WTC11 (cell line): Measurements from ENCODE around the gene CRELD1. TPM values are rescaled to one million over a fixed set of nuclear protein-coding genes. Genes with fewer than 3 reads are reported as not detected.
"Not testable (repeated sequence)": the region's sequence is repeated elsewhere in the genome, so short reads cannot be mapped to it uniquely, and the experiment has no call there.

ENCODE experiments used
- ATAC-seq: fragments of 200-7000 bp; cut with Tn5 transposase; 2 replicates; pipeline ENCODE4 v1.10.0; 2021; ENCODE audit warnings: mild to moderate bottlenecking, moderate library complexity
- CTCF ChIA-PET: fragments of 300-600 bp; sonication (Branson Sonifier 250); formaldehyde crosslinking; loops from one replicate; lab custom pipeline; 2021; ENCODE audit warnings: antibody characterized with exemption; lab: Charles Lee
- POLR2A ChIA-PET: fragments of 350-600 bp; sonication (Branson Sonifier 250); formaldehyde crosslinking; loops from one replicate; lab custom pipeline; 2021; ENCODE audit warnings: antibody characterized with exemption; lab: Charles Lee
- DNase-seq: peaks from one replicate; pipeline ENCODE4 v3.0.0; 2021; ENCODE audit warnings: low spot score
- H3K27ac Mint-ChIP-seq: 2 replicates; pipeline ENCODE4 v1.8.0; 2021; ENCODE audit warnings: mixed read lengths
- H3K27me3 Mint-ChIP-seq: 2 replicates; pipeline ENCODE4 v1.8.0; 2021; ENCODE audit warnings: low read depth, mild to moderate bottlenecking, moderate library complexity, mixed read lengths
- H3K36me3 Mint-ChIP-seq: 2 replicates; pipeline ENCODE4 v1.8.0; 2021; ENCODE audit warnings: mixed read lengths
- H3K4me1 Mint-ChIP-seq: 2 replicates; pipeline ENCODE4 v1.8.0; 2022; ENCODE audit warnings: mixed read lengths
- H3K4me3 Mint-ChIP-seq: 2 replicates; pipeline ENCODE4 v1.8.0; 2021; ENCODE audit warnings: mild to moderate bottlenecking, moderate library complexity, mixed read lengths
- H3K9me3 Mint-ChIP-seq: 2 replicates; pipeline ENCODE4 v1.8.0; 2021; ENCODE audit warnings: mixed read lengths
- AR ChIP-seq: fragments of 250-450 bp; sonication (Bioruptor Pico); IDR thresholded peaks from 2 replicates; pipeline ENCODE4 v1.9.0; 2021; ENCODE audit warnings: mild to moderate bottlenecking
- ETV6 ChIP-seq: sonication (generic); formaldehyde crosslinking; IDR thresholded peaks from 2 replicates; pipeline ENCODE4 v1.8.1; 2022; ENCODE audit warnings: mild to moderate bottlenecking, missing genetic modification reagents
- FOXP1 ChIP-seq: sonication (generic); formaldehyde crosslinking; IDR thresholded peaks from 2 replicates; pipeline ENCODE4 v1.8.0; 2022; ENCODE audit warnings: missing genetic modification reagents, mild to moderate bottlenecking, moderate library complexity, borderline replicate concordance
- GABPB1 ChIP-seq: sonication (generic); formaldehyde crosslinking; IDR thresholded peaks from 2 replicates; pipeline ENCODE4 v1.8.1; 2023; ENCODE audit warnings: mild to moderate bottlenecking, missing genetic modification reagents
- IRF2 ChIP-seq: sonication (generic); formaldehyde crosslinking; IDR thresholded peaks from 2 replicates; pipeline ENCODE4 v1.8.0; 2022; ENCODE audit warnings: low read depth, missing genetic modification reagents, borderline replicate concordance
- KAT7 ChIP-seq: sonication (generic); formaldehyde crosslinking; IDR thresholded peaks from 2 replicates; pipeline ENCODE4 v1.8.1; 2023; ENCODE audit warnings: missing genetic modification reagents, mild to moderate bottlenecking, borderline replicate concordance
- MXD4 ChIP-seq: fragments of 250-450 bp; sonication (Bioruptor Pico); IDR thresholded peaks from 2 replicates; pipeline ENCODE4 v1.8.0; 2021; ENCODE audit warnings: mild to moderate bottlenecking, moderate library complexity, borderline replicate concordance
- NFATC4 ChIP-seq: fragments of 250-450 bp; sonication (Bioruptor Pico); IDR thresholded peaks from 2 replicates; pipeline ENCODE4 v1.9.0; 2021; ENCODE audit warnings: mild to moderate bottlenecking
- SMAD4 ChIP-seq: sonication (generic); formaldehyde crosslinking; IDR thresholded peaks from 2 replicates; pipeline ENCODE4 v1.8.0; 2022; ENCODE audit warnings: mild to moderate bottlenecking, missing genetic modification reagents
- STAT6 ChIP-seq: sonication (generic); formaldehyde crosslinking; conservative IDR thresholded peaks from 2 replicates; pipeline ENCODE4 v1.8.1; 2023; ENCODE audit warnings: mild to moderate bottlenecking, low read depth, missing genetic modification reagents, moderate library complexity
- TEAD1 ChIP-seq: sonication (generic); formaldehyde crosslinking; IDR thresholded peaks from 2 replicates; pipeline ENCODE4 v1.8.0; 2022; ENCODE audit warnings: mild to moderate bottlenecking, missing genetic modification reagents
- ZBTB43 ChIP-seq: sonication (generic); formaldehyde crosslinking; IDR thresholded peaks from 2 replicates; pipeline ENCODE4 v1.8.1; 2023; ENCODE audit warnings: mild to moderate bottlenecking, missing genetic modification reagents
- ZMAT4 ChIP-seq: fragments of 250-450 bp; sonication (Bioruptor Pico); IDR thresholded peaks from 2 replicates; pipeline ENCODE4 v1.9.0; 2021; ENCODE audit warnings: mild to moderate bottlenecking
- total RNA-seq: library from RNA; stranded (reverse); gene quantifications from 3 replicates; pipeline ENCODE4 v1.2.3, GENCODE V29; 2021

CRELD1 gene
- total RNA-seq, 1 experiment from 2014 or later, result 18.8 TPM

- H3K4me1 Mint-ChIP-seq, result peaks cover 8% of the 10 kb centered on the region
- H3K27ac Mint-ChIP-seq, result peak overlapping the region; percentile 66; the same call in 1 of the 2 replicates
- CTCF ChIA-PET, result interaction anchor here (0.9 to 1.3 kb wide), 3 partner anchors 11 to 66 kb away, joined by 4 to 5 read pairs (median 4); partner anchors contain the start of gene IL17RE
- ATAC-seq, result no peak
- no peak for DNase-seq
- no peak for TF ChIP-seq FOXP1 (CRISPR knock-in tag)
- TF ChIP-seq TEAD1 (CRISPR knock-in tag), result 0 out of 2 replicates have a peak, but pooled peaks have one; percentile 2
- no peaks in the 10 kb centered on the region for H3K9me3 Mint-ChIP-seq
- POLR2A ChIA-PET, result interaction anchor here (1.6 kb wide), 1 partner anchor 42 kb away, joined by 9 read pairs; the partner anchor contains the start of gene CRELD1
- H3K27me3 Mint-ChIP-seq, result peaks cover 7% of the 10 kb centered on the region
- H3K4me3 Mint-ChIP-seq, result peak overlapping the region; percentile 93
- peaks cover 25% of the 10 kb centered on the region for H3K36me3 Mint-ChIP-seq
Observed at GRCh38 chr3:9891072-9891622, 42.5 kb upstream of the CRELD1 start.

GRCh38 chr3:9893739-9894138 is 39.9 kb upstream of the CRELD1 start:
- POLR2A ChIA-PET, result no interaction called here
- H3K9me3 Mint-ChIP-seq, result no peaks in the 10 kb centered on the region
- DNase-seq (no peak), ATAC-seq (no peak)
- peaks cover 25% of the 10 kb centered on the region for H3K36me3 Mint-ChIP-seq
- no peak overlapping the region for H3K27ac Mint-ChIP-seq
- no peak overlapping the region for H3K4me3 Mint-ChIP-seq
- H3K27me3 Mint-ChIP-seq, result peaks cover 2% of the 10 kb centered on the region; the same call in 1 of the 2 replicates
- no peak for TF ChIP-seq STAT6 (CRISPR knock-in tag)
- no peak for TF ChIP-seq SMAD4 (CRISPR knock-in tag)
- no peak for TF ChIP-seq ETV6 (CRISPR knock-in tag)
- no peak for TF ChIP-seq GABPB1 (CRISPR knock-in tag)
- no peak for TF ChIP-seq IRF2
- no peak for TF ChIP-seq MXD4 (CRISPR knock-in tag)
- no peak for TF ChIP-seq NFATC4
- CTCF ChIA-PET, result no interaction called here
- H3K4me1 Mint-ChIP-seq, result peaks cover 8% of the 10 kb centered on the region

- POLR2A ChIA-PET, ATAC-seq, H3K27ac Mint-ChIP-seq, CTCF ChIA-PET, H3K9me3 Mint-ChIP-seq, H3K4me1 Mint-ChIP-seq, DNase-seq, H3K4me3 Mint-ChIP-seq, H3K27me3 Mint-ChIP-seq: not testable (repeated sequence)
- peaks cover 25% of the 10 kb centered on the region for H3K36me3 Mint-ChIP-seq
Observed at GRCh38 chr3:9895715-9896114, 37.9 kb upstream of the CRELD1 start.

- POLR2A ChIA-PET, CTCF ChIA-PET, H3K27ac Mint-ChIP-seq: not testable (repeated sequence)
Observed at GRCh38 chr3:9896755-9897407, 36.8 kb upstream of the CRELD1 start.

GRCh38 chr3:9897408-9898372 is 35.9 kb upstream of the CRELD1 start:
- TF ChIP-seq AR (CRISPR knock-in tag) (no peak), ZMAT4 (CRISPR knock-in tag) (no peak), NFATC4 (no peak), ZBTB43 (CRISPR knock-in tag) (no peak), KAT7 (no peak)
- DNase-seq (no peak), ATAC-seq (no peak)
- Mint-ChIP-seq H3K9me3 (no peaks in the 10 kb centered on the region), H3K27ac (no peak overlapping the region), H3K36me3 (peaks cover 20% of the 10 kb centered on the region), H3K4me1 (peaks cover 7% of the 10 kb centered on the region), H3K27me3 (no peaks in the 10 kb centered on the region; the same call in 1 of the 2 replicates), H3K4me3 (no peak overlapping the region)
- CTCF ChIA-PET, result no interaction called here
- POLR2A ChIA-PET, result no interaction called here

More at GRCh38 chr3:9896755-9897407, 36.8 kb upstream of the CRELD1 start:
- H3K9me3 Mint-ChIP-seq, H3K4me1 Mint-ChIP-seq, H3K4me3 Mint-ChIP-seq, H3K27me3 Mint-ChIP-seq, ATAC-seq, DNase-seq: not testable (repeated sequence)
- peaks cover 25% of the 10 kb centered on the region for H3K36me3 Mint-ChIP-seq
